ENCODE measurements around the gene NBPF3. TPM values are rescaled to one million over a fixed set of nuclear protein-coding genes. Genes with fewer than 3 reads are reported as not detected.
"Not testable (repeated sequence)": the region's sequence is repeated elsewhere in the genome, so short reads cannot be mapped to it uniquely, and the experiment has no call there.

NBPF3 gene
- total RNA-seq, 3 donors from 2014 or later: 3.4 to 7.9 (median 6.4) TPM

DNA sequence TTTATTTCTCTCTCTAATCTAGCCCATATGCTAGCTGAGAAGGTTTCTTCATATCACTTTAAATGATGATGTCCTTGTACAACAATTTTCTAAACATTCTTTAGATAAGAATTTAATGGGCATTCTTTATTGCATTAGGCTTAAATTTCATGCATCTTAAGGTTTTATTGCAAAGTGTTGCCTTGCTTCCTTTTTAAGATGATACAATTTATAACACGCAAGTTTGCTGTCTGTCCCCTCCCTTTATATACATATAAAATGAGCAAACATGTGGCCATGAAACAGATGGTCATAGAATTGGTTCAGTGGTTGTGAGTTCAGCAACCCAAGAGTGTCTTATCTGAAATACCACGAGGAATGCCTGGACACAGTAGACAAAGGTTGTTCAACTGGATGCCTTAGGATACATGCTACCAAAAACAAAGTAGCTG is 12.1 kb downstream of the NBPF3 start:
- DNase-seq: no peak
- intact Hi-C loops (cut with DNase I, micrococcal nuclease): no loop called here

DNA sequence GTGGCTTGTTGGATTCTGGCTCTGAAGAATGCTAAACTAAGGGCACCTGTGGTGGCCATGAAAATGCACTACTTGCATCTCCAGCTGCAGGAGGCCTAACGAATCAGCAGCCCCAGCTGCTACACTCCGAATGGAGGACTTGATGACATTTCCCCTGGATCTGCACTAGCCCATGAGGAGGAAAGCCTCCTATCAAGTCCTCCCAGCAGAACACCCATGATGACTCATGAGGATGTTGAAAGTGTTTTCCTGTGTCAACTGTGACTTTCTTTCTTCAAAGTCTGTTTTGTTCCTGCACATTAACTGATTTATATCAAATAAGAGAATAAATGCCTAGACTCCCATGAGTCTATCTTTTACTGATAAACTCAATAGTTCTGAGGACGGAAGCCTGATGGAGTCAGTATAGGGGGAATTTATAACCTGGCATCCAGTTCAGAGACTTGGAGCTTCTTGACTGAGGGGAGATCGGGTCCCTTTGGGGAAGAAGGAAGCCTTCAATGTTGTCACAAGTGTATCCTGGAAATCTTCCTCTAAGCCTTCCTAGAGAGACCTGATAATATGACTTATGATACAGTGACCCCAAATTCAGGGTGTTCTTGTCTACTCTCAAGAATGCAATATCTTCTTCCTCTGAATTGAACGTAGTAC is 14.2 kb downstream of the NBPF3 start:
- H3K4me3 ChIP-seq; H3K36me3 ChIP-seq (ENCODE audit: low read depth); intact Hi-C loops (cut with DNase I, micrococcal nuclease); DNase-seq; H3K9me3 ChIP-seq; H3K4me1 ChIP-seq (ENCODE audit: low read depth): not testable (repeated sequence)
- peak; percentile 83 for ATAC-seq

More for the DNA sequence above, 12.1 kb downstream of the NBPF3 start:
- Histone ChIP-seq H3K4me1 (ENCODE audit: low read depth) (no peaks in the 10 kb centered on the region), H3K4me3 (no peak overlapping the region), H3K36me3 (ENCODE audit: low read depth) (no peaks in the 10 kb centered on the region), H3K9me3 (no peaks in the 10 kb centered on the region)
- TF ChIP-seq, protein P1, sequence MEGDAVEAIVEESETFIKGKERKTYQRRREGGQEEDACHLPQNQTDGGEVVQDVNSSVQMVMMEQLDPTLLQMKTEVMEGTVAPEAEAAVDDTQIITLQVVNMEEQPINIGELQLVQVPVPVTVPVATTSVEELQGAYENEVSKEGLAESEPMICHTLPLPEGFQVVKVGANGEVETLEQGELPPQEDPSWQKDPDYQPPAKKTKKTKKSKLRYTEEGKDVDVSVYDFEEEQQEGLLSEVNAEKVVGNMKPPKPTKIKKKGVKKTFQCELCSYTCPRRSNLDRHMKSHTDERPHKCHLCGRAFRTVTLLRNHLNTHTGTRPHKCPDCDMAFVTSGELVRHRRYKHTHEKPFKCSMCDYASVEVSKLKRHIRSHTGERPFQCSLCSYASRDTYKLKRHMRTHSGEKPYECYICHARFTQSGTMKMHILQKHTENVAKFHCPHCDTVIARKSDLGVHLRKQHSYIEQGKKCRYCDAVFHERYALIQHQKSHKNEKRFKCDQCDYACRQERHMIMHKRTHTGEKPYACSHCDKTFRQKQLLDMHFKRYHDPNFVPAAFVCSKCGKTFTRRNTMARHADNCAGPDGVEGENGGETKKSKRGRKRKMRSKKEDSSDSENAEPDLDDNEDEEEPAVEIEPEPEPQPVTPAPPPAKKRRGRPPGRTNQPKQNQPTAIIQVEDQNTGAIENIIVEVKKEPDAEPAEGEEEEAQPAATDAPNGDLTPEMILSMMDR (IDR thresholded peaks at IDR 0.05): no peak
- no peak for ATAC-seq

DNA sequence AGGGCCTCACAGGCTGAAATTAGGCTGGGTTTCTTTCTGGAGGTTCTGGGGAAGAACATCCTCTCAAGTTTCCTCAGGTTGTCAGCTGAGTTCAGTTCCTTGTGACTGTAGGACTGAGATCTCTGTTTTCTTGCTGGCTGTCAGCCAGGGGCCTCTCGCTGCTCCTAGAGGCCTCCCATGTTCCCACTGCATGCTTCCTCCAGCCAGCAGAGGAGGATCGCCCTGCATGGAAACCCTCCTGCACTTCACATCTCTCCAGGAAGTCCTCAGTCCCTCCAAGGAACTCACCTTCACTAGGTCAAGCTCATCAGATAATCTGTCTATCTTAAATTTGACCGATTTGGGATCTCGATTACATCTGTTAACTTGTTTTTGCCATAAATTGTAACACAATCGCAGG is 15.0 kb downstream of the NBPF3 start:
- peak; percentile 73 for ATAC-seq

DNA sequence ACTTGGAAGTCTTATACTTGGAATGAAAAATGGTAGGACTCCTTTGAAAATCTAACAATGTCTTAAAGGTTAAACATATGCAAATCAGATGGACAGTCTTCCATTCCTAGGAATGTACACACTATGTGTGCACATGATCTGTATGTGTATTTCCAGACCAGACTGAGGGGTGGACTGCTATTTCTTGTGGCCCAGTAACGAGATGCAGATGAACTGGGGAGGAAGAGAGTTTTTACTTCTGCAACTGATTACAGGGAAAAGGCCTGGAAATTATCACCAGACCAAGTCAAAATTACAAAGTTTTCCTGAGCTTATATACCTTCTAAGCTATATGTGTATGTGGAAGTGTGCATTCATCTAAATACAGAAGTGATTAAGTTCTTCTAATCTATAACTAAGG is 17.7 kb downstream of the NBPF3 start:
- TF ChIP-seq, protein P1 (IDR thresholded peaks at IDR 0.05): no peak
- Histone ChIP-seq H3K4me1 (ENCODE audit: low read depth) (no peaks in the 10 kb centered on the region), H3K36me3 (ENCODE audit: low read depth) (no peaks in the 10 kb centered on the region), H3K4me3 (no peak overlapping the region), H3K9me3 (no peaks in the 10 kb centered on the region)
- no peak for ATAC-seq
- no peak for DNase-seq
- intact Hi-C loops (cut with DNase I, micrococcal nuclease): no loop called here

More for the DNA sequence above, 15.0 kb downstream of the NBPF3 start:
- H3K4me3 ChIP-seq; intact Hi-C loops (cut with DNase I, micrococcal nuclease); H3K36me3 ChIP-seq (ENCODE audit: low read depth); H3K9me3 ChIP-seq; DNase-seq; H3K4me1 ChIP-seq (ENCODE audit: low read depth): not testable (repeated sequence)

DNA sequence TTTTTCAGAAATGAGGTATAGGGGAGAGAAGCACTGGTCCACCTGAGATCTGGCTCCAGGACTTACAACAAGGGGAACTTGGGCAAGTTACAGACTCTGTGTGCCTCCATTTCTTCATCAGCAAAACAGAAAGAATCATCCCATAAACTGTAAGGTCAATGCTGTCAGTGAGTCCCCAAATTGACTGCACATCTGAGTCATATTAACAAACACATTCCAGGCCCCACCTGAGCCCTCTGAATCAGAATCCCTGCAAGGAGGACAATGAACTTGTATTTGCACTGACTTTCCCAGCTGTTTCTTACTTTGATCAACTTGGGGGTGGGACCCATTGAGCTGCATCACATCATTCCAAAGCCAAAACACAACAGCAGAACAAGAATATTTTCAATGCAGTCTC is 25.2 kb downstream of the NBPF3 start:
- H3K36me3 ChIP-seq (ENCODE audit: low read depth); H3K4me1 ChIP-seq (ENCODE audit: low read depth); H3K9me3 ChIP-seq; intact Hi-C loops (cut with DNase I, micrococcal nuclease); H3K4me3 ChIP-seq; ATAC-seq; DNase-seq: not testable (repeated sequence)

DNA sequence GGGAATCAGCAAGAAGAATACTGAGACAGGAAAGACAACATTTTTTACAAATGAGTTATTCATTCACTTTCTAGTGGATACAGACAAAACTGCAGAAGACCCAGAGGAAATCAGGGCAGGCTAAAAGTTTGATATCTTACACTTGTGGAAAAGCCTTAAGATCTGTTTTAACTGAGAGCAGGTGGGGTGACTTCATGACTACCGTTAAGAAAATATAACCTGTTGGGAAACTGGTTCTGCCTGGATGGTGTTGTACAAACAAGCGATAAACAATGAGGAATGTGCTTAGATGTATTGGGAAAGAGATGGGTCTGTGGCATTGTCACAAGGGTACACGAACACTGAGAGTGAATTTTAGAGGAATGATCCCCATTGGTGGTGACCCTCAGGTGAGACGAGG is 28.0 kb downstream of the NBPF3 start:
- ATAC-seq; intact Hi-C loops (cut with DNase I, micrococcal nuclease); H3K36me3 ChIP-seq (ENCODE audit: low read depth): not testable (repeated sequence)

DNA sequence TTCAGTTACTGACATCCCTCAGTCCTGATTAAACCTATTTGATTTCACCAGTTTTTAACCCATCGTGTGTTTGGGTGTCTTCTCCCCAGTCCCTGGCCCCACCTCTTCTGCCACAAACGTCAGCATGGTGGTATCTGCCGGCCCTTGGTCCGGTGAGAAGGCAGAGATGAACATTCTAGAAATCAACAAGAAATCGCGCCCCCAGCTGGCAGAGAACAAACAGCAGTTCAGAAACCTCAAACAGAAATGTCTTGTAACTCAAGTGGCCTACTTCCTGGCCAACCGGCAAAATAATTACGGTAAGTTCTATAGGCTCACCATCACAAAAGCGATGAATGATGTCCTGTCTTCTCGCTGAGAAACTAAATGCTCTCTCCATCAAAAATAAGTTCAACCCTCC is 28.7 kb downstream of the NBPF3 start:
- ATAC-seq (no peak), DNase-seq (peak in 1 of 3 donors; percentile 30)
- Histone ChIP-seq H3K36me3 (ENCODE audit: low read depth) (no peaks in the 10 kb centered on the region), H3K9me3 (no peaks in the 10 kb centered on the region), H3K4me3 (no peak overlapping the region), H3K4me1 (ENCODE audit: low read depth) (no peaks in the 10 kb centered on the region)
- TF ChIP-seq, protein P1 (IDR thresholded peaks at IDR 0.05): no peak
- intact Hi-C loops (cut with DNase I, micrococcal nuclease): no loop called here

More for the DNA sequence above, 28.0 kb downstream of the NBPF3 start:
- not testable (repeated sequence) for H3K9me3 ChIP-seq; H3K4me1 ChIP-seq (ENCODE audit: low read depth); H3K4me3 ChIP-seq; DNase-seq

DNA sequence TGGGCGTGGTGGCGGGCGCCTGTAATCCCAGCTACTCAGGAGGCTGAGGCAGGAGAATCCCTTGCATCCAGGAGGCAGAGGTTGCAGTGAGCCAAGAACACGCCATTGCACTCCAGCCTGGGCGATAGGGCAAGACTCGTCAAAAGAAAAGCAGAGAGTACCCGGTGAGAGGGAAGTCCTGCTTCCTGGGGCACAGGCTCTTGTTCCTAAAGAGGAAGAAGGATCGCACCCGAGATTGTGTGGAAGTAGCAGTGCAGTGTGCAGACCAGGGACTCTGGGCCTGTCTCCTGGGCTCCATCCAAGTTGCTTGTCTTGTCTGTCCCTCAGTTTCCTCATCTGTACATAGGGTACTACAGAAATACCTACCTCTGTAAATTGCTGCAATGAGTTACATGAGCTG is 29.6 kb downstream of the NBPF3 start:
- intact Hi-C loops (cut with DNase I, micrococcal nuclease): no loop called here
- TF ChIP-seq, protein P1 (IDR thresholded peaks at IDR 0.05): no peak
- Histone ChIP-seq H3K4me3 (no peak overlapping the region), H3K4me1 (ENCODE audit: low read depth) (no peaks in the 10 kb centered on the region), H3K9me3 (no peaks in the 10 kb centered on the region), H3K36me3 (ENCODE audit: low read depth) (no peaks in the 10 kb centered on the region)
- DNase-seq (no peak), ATAC-seq (no peak)

All from mucosa of descending colon (tissue), 3 donors.